ENCODE data around the gene TELO2.

The TELO2 gene

GRCh38 chr16:1525871-1526607 is 32.9 kb downstream of the TELO2 start:
- DNase-seq (ENCODE audit: low spot score), result no peak
- in situ Hi-C loops (cut with MboI; ENCODE audit: low sequenced_read_pairs, unreplicated experiment), result no loop called here
- TF ChIP-seq CTCF (IDR thresholded peaks at IDR 0.05; ENCODE audit: borderline replicate concordance, control extremely low read depth, extremely low read depth, insufficient read depth, missing control alignments), result no peak

GRCh38 chr16:1526608-1527555 is 33.7 kb downstream of the TELO2 start:
- TF ChIP-seq CTCF (IDR thresholded peaks at IDR 0.05; ENCODE audit: borderline replicate concordance, control extremely low read depth, extremely low read depth, insufficient read depth, missing control alignments), result no peak
- in situ Hi-C loops (cut with MboI; ENCODE audit: low sequenced_read_pairs, unreplicated experiment), result no loop called here
- no peak for DNase-seq (ENCODE audit: low spot score)

- no peak for DNase-seq (ENCODE audit: low spot score)
- in situ Hi-C loops (cut with MboI; ENCODE audit: low sequenced_read_pairs, unreplicated experiment), result no loop called here
- TF ChIP-seq CTCF (IDR thresholded peaks at IDR 0.05; ENCODE audit: borderline replicate concordance, control extremely low read depth, extremely low read depth, insufficient read depth, missing control alignments), result no peak
Measured at GRCh38 chr16:1527836-1528811, 35.0 kb downstream of the TELO2 start.

- no peak for DNase-seq (ENCODE audit: low spot score)
- in situ Hi-C loops (cut with MboI; ENCODE audit: low sequenced_read_pairs, unreplicated experiment), result no loop called here
- TF ChIP-seq CTCF (IDR thresholded peaks at IDR 0.05; ENCODE audit: borderline replicate concordance, control extremely low read depth, extremely low read depth, insufficient read depth, missing control alignments), result no peak
Measured at GRCh38 chr16:1528921-1529537, 35.9 kb downstream of the TELO2 start.

- DNase-seq (ENCODE audit: low spot score), result no peak
- no peak for TF ChIP-seq CTCF (IDR thresholded peaks at IDR 0.05; ENCODE audit: borderline replicate concordance, control extremely low read depth, extremely low read depth, insufficient read depth, missing control alignments)
- in situ Hi-C loops (cut with MboI; ENCODE audit: low sequenced_read_pairs, unreplicated experiment), result no loop called here
Measured at GRCh38 chr16:1530349-1530882, 37.3 kb downstream of the TELO2 start.
